ENCODE data around the gene OVOL1.
"Not testable (repeated sequence)": the region's sequence is repeated elsewhere in the genome, so short reads cannot be mapped to it uniquely, and the experiment has no call there.

OVOL1 gene

DNA sequence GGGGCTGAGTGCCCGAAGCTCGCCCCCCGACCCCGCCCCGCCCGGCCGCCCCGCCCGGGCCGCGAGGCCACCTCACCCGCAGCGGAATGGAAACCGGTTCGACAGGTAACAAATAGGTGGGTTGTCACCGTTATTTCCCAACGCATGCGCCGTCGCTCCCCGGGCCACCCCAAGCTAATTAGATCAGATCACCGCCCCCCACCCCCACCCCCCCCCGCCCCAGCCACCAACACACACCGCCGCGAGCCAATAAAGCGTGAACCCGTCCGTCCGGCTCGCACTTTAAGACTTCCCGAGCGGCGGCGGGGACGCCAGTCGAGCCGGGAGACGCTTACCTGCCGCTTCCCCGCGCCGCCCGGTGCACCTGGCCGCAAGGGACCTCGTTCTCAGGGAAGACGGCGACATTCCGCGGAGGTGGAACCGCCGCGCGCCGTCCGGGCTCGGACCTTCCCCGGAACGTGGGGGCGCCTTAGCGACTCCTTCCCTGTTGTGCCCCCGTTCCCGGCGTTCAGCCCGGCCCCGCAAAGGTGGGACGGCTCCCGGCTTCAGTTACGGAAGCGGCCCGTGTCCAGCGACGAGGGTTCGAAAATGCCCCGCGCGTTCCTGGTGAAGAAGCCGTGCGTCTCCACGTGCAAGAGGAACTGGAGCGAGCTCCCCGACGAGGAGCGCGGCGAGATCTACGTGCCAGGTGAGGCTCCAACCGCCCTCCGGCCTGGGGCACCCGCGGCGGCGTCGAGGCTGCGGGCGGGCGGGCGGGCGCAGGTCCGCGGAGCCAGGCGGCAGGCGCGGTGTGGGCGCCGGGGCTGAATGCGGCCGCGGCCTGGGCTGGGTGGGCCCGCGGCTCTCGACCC lies at the start of gene OVOL1:
Gene OVOL1, plus strand, starts transcription at position 278 of the 851 bp plus-strand sequence. Its CDS starts 311 bp downstream, at position 589.
- peak; percentile 63 for DNase-seq

DNA sequence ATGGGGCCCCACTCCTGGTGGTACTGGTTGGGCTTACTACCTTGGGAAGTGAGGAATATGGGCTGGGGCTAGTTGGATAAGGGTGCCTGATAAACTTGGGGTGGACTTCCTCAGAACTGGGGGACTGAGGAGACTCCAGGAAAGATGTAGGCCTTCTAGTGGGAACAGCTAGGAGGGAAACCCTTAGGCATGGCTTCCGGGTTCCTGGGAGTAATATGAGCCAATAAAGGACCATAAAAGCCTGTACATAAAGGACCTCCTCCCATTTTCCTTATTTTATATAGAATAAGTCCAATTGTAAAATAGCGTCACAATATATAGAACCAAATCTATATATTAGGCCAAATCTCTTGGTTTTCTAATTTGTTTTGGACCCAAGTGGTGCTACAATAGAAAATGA lies 47.8 kb upstream of the OVOL1 start:
- DNase-seq: no peak

DNA sequence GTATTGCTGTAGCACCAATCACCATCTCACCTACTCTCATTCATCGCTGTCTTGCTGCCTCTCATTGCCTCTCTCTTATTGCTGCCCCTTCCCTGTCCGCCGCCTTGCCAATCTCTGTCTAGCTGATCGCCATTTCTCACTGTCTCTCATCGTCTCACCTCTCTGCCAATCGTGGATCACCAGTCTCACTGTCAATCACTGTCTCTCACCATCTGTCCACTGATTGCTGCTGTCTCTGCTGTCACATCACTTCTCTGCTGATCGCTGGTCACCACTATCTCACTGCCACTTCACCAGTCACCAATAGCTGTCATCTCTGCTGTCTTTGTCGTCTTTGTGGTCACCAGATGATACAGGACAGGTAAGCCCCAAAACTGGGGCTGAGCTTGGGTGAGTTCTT lies 45.7 kb upstream of the OVOL1 start:
- no peak for DNase-seq

DNA sequence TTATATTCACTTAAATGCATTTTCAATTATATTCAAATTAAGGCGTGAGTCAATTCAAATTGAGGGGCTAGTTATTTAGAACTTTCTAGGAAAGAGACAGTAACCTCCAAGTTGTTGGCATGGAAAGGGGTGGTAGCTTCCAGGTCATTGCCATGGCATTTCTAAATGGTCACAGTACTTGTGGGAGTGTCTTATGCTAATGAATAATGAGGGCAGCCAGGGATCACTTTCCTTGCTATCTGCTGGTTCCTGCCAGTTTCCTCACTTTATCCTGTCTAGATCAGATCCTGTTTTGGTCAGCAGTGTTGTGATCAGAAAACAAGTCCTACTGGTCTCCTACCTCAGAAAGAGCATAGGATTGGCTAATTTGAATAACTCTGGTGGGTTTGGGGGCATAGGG lies 44.5 kb upstream of the OVOL1 start:
- DNase-seq: no peak

DNA sequence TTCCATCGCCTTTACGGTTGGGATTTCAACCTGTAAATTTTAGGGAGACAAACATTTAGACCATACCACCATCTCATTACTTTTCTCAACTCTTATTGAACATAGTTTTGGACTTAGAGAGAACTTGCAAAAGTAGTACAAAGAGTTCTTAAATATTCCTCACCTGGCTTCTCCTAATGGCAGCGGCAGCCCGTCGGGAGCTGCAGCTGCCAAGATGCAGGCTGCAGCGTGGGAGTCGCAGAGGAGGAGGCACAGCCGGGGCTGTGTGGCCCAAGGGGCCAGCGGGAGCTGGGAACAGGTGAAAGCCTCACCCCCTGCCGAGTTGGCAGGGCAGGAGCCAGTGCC lies 43.2 kb upstream of the OVOL1 start:
- DNase-seq: no peak

DNA sequence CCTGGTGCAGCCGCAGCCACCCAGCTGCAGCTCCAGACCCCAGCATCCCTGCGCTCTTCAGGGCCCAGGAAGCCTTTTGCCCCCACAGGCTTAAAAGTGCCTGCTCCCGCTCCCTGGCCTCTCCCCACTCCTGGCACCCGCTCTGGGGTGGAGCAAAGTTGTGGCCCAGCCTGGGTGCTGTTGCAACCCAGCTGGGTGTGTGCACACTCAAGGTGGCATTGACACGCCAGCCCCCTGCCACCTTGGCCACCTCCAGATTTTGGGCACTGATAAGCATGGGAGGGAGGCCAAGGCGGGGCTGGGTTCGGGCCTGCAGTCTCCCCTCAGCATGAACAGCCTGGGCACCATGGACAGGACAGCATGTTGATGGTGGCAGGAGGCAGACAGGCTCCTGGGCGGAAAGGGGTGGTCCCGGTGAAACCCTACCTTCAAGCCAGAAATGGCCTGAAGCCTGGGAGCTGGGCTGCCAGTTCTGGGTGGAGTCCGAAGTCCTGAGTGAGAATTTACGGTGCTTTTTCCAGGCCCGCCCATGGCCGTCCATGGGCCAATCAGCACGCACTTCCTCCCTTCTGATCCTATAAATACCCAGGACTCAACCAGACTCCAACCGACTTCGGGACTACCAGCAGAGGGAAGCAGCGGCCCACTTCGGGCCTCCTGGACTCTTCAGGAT lies 42.7 kb upstream of the OVOL1 start:
- DNase-seq: peak; percentile 26

DNA sequence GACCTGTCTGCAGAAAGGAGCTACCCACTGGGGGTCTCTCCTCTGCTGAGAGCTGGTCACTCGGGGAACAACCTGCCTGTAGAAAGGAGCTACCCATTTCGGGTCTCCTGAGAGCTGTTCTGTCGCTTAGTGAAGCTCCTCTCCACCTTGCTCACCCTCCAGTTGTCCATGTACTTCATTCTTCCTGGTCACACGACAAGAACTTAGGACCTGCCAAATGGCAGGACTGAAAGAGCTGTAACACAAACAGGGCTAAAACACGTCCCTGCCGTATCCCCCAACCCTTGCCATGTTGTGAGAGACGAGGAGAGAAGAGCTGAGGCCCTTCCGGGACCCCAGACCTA lies 42.2 kb upstream of the OVOL1 start:
- no peak for DNase-seq

DNA sequence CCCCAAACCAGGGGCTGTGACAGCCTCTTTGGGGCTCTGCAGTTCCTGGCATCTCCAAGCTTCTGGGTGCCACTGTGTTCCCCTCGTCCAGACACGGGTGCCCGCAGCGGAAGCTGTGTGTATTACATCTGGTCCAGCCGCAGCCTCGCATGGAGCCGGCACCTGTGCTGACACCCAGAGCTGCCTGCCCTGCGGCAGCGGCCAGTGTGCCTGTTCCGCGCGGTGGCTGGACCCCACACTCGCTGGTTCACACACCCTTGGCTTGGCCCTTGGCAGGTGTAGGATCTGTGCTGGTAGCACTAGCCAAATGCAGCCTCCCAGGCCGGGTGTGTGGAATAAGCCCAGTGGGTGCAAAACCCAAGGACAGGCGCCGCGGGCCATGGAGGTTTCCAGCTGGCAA lies 41.8 kb upstream of the OVOL1 start:
- DNase-seq: no peak

DNA sequence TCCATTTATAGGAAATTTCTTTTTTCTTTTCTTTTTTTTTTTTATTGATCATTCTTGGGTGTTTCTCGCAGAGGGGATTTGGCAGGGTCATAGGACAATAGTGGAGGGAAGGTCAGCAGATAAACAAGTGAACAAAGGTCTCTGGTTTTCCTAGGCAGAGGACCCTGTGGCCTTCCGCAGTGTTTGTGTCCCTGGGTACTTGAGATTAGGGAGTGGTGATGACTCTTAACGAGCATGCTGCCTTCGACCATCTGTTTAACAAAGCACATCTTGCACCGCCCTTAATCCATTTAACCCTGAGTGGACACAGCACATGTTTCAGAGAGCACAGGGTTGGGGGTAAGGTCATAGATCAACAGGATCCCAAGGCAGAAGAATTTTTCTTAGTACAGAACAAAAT lies 24.7 kb upstream of the OVOL1 start:
- not testable (repeated sequence) for DNase-seq

DNA sequence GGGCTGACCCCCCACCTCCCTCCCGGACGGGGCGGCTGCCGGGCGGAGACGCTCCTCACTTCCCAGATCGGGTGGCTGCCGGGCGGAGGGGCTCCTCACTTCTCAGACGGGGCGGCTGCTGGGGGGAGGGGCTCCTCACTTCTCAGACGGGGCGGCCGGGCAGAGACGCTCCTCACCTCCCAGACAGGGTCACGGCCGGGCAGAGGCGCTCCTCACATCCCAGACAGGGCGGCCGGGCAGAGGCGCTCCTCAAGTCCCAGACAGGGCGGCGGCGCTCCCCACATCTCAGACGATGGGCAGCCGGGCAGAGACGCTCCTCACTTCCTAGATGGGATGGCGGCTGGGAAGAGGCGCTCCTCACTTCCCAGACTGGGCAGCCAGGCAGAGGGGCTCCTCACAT lies 24.0 kb upstream of the OVOL1 start:
- not testable (repeated sequence) for DNase-seq

DNA sequence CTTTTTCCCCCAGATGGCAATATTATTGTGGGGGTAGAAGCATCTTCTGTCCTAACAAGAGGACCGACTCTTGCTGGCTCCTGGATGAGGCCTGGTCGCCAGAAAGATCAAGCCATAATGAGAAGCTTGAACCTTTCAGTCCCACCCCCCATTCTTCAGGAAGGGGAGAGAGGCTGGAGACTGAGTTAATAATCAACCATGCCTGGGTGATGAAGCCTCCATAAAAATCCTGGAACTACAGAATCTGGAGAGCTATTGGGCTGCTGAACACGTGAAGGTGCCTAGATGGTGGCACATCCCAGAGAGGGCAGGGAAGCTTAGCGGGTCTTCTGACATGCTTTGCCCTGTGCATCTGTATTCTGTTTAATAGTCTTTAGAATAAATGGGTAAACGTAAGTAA lies 22.4 kb upstream of the OVOL1 start:
- no peak for DNase-seq

DNA sequence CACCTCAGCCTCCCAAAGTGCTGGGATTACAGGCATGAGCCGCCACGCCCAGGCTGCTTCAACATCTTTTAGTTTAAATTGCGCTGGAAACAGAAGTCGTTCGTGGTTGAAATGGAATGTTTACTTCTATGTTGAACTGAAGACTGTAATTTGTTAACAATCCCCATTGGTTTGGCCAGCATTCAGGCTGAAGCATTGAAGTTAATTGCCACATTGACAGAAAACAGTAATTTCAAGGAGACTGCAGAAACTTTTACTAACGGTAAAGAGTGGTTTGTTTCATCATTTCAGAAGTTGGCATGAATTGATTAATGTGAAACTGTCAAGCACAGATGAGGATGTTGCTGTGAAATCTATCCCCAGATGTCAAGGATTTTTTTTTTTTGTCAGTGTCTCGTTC lies 20.3 kb upstream of the OVOL1 start:
- DNase-seq: no peak

DNA sequence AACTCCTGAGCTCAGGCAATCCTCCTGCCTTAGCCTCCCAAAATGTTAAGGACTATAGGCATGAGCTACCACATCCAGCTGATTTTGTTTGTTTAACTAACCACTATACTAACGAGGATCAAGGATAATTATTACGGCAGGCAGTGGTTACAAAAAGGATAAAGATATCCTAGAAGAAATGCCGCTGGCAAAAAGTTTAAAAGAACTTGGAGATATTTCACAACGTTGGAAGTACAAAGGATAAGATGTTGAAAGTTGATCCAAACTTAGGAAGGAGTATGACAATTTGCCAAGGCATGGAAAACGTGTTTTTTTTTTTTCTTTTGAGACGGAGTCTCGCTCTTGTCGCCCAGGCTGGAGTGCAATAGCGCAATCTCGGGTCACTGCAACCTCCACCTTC lies 19.5 kb upstream of the OVOL1 start:
- no peak for DNase-seq

DNA sequence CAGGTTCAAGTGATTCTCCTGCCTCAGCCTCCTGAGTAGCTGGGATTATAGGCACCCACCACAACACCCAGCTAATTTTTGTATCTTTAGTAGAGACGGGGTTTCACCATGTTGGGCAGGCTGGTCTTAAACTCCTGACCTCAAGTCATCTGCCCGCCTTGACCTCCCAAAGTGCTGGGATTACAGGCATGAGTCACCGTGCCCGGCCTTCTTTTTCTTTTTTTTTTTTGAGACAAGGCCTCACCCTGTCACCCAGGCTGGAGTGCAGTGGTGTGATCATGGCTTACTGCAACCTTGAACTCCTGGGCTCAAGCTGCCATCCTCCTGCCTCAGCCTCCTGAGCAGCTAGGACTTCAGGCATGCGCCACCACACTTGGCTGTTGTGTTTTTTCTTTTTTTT lies 19.1 kb upstream of the OVOL1 start:
- not testable (repeated sequence) for DNase-seq

DNA sequence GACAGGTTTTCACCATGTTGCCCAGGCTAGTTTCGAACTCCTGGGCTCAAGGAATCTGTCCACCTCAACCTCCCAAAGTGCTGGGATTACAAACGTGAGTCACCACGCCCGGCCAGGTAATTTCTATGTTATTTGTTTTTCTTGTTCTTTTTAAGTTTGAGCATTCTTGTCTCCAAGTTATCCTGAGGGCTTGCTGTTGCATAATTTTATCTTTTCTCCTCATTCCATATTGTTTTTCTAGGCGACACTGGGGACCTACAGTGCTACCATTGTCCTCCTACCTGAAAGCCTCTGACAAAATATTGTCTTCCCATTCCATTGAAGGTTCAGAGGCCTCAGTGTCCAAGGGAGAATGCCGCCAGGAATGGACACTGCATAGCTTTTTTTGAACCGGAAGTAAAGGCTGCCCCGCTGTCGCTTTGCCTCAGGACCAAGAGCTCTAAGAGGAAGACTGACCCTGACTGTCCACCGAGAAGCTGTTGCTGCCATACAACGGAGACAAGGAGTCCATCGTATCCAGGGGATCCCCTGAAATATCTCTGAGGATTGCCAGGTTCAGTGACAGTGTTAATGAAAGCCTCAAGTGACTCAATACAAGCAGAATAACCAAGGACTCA lies 15.8 kb upstream of the OVOL1 start:
- no peak for DNase-seq

DNA sequence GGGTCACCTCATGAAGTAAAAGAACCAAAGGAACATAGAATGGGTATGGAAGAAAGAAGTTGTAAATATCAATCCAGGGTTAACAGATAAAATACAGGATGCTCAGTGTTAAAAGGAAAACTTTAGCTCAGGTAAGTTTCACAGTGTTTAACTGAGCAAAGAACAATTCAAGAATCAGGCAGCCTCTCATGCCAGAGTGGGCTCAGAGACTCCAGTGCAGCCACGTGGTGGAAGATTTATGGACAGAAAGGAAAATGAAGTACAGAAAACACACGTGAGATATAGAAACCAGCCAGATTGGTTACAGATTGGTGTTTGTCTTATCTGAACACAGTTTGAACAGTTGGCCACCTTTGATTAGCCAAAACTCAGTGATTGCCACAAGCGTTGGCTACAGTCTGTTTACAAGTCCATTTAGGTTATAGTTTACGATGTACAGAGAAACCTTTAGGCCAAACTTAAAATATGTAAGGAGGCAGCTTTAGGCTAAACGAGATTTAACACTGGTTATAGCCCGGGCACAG lies 15.2 kb upstream of the OVOL1 start:
- no peak for DNase-seq

DNA sequence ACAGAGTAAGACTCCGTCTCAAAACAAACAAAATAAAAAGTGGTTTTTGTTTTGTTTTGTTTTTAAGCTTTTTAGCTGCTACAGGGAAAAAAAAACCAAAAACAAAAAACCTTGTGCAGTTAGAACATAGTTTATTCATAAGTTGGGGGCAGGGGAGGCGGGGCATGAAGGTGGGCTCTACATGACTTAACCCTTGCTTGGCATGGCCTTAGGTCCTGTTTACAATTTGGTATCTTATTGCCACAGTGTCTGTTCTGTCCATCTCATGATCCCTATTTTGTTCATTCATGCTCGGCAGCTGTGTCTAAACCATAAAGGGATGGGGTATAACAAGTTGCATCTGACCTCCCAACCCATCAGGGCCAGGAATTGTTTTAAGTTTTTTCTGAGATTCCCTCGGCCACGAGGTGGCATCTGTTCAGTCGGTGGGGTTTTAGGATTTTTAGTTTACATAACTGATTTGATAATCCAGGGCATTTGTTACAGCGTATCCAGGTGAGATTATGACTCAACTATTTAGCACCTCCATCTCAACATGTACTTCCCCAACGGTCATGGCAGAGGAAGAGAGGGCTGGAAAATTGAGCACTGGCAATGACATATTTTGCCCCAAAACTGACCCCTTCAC lies 13.0 kb upstream of the OVOL1 start:
- DNase-seq: no peak

DNA sequence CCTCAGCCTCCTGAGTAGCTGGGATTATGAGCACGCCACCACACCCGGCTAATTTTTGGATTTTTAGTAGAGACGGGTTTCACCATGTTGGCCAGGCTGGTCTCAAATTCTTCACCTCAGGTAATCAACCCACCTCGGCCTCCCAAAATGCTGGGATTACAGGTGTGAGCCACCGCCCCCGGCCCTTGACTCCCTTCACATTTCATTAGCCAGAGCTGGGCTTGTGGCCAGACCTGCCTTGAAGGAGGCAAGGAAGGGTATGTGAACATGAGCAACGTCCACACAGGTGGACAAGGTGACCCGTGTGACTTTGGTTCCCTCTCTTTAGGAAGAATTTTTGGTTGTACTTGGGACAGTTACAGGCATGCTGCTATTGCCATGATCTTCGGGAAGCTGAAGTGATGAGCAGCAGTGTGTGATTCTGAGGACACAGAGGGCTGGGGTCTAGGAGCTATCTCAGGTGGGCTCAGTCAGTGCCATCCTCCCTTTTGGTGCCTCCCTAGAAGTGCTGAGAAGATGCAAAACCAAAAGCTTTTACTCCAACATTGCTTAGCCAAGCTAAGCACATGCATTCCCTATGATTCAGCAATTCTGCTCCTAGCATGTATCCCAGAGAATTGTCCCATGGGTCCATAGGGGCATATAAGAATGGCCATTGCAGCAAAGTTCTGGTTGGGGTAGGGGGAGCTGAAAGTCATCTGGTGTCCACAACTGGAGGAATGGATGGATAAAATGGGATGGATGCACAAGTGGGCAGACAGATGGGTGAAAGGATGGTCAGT lies 12.1 kb upstream of the OVOL1 start:
- no peak for DNase-seq

DNA sequence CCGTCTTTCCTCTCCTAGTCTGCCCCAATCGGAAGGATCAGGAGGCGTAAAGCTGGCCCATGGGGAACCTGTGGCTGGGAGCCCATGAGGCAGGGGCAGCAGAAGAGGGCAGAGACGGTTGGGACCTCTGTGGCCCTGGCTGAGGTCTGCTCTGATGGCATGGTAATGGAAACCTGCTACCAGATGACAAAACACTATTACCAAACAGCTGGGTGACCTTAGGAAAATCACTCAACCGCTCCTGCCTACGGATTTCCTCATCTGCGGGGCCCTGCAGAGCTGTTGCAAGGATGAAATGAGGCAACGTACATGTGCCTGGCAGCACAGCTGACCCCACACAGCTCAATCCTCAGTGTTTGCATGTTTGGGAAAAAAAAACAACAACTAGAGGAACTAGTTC lies 10.7 kb upstream of the OVOL1 start:
- DNase-seq: no peak

DNA sequence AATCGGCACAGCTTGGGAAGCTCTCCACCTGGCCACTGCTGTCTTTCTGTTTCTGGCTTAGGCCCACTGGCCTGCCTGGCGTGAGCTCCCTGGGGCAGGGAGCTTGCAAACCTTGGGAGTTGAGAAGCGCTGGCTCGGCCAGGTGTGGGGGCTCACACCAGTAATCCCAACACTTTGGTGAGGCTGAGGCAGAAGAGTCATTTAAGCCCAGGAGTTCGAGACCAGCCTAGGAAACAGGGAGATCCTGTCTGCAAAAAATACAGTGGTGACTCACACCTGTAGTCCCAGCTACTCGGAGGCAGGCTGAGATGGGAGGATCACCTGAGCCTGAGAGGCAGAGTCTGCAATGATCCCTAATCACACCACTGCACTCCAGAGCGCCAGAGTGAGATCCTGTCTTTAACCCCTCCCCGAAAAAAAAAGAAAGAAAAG lies 10.1 kb upstream of the OVOL1 start:
- no peak for DNase-seq

DNA sequence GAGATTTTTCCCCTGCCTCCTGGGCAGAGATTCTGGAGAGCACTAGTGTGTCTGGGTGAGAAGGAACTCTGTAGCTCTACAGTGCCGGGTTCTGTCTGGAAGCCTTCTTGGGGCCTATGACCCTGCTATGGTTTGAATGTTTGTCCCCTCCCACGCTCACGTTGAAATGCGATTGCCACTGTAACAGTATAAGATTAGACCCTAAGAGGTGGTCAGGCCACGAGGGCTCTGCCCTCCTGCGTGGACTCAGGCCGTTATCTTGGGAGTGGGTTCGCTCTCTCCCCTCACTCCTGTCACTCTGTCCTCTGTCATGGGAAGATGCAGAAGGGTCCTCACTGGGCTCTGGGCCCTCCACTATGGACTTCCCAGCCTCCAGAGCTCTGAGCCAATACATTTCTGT lies 9.6 kb upstream of the OVOL1 start:
- DNase-seq: no peak

DNA sequence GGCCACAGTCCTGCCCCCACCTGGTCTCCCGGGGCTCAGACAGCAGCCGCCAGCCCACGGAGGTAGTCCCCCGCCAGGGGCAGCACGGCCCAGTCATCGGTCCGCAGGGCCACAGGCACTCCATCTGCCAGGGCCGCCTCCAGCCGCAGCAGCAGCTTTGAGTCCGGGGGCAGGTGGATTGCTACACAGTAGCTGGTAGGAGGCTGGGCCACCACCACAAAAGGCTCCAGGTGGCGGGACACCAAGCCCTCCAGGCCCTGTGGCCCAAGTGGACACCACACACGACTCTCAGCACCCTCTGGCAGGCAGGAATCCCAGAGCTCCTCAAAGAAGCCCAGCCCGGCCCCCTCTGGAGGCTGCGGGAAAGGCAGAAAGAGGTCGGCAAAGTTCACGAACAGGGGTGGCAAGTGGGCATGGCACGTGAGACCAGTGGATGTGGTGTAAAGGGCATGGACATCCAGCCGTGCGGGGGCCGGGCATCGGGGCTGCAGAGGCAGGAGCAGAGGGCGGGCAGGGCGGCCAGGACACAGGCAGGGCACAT lies 9.0 kb upstream of the OVOL1 start:
- no peak for DNase-seq
